22Rv1 (cell line): ENCODE measurements around the gene AACS.

ENCODE experiments used
- ZFX ChIP-seq: fragments of 450-650 bp; IDR thresholded peaks from 2 replicates; pipeline ENCODE4 v1.6.1; 2017; ENCODE audit warnings: antibody characterized with exemption, borderline replicate concordance
- TF ChIP-seq, protein P1 (sequence below): fragments of 450-650 bp; IDR thresholded peaks from 2 replicates; pipeline ENCODE4 v1.5.1; 2017; ENCODE audit warnings: mild to moderate bottlenecking

DNA sequence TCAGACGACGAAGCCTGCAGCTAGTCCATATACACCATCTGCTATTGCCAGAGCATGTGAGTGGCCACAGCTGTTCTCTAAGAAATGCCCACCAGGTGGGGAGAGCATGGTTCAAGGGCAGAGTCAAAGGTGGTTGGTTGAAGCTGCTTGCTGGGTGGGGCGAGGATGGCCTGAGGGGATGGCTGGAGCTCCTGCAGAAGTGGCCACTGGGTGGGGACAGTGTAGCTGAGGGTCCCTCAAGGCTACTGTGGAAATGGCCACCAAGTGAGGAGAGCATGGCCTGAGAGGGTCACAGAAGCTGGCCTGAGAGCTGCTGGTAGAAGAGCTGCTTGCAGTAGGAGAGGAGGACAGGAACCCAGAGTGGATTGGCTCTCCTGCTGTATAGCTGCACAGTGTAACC is 102.4 kb downstream of the AACS start:
- TF ChIP-seq, protein P1, sequence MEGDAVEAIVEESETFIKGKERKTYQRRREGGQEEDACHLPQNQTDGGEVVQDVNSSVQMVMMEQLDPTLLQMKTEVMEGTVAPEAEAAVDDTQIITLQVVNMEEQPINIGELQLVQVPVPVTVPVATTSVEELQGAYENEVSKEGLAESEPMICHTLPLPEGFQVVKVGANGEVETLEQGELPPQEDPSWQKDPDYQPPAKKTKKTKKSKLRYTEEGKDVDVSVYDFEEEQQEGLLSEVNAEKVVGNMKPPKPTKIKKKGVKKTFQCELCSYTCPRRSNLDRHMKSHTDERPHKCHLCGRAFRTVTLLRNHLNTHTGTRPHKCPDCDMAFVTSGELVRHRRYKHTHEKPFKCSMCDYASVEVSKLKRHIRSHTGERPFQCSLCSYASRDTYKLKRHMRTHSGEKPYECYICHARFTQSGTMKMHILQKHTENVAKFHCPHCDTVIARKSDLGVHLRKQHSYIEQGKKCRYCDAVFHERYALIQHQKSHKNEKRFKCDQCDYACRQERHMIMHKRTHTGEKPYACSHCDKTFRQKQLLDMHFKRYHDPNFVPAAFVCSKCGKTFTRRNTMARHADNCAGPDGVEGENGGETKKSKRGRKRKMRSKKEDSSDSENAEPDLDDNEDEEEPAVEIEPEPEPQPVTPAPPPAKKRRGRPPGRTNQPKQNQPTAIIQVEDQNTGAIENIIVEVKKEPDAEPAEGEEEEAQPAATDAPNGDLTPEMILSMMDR: no peak
- TF ChIP-seq ZFX: no peak
